Measurements from ENCODE around the gene IGFBP4. TPM values are rescaled to one million over a fixed set of nuclear protein-coding genes. Genes with fewer than 3 reads are reported as not detected.

Gene IGFBP4
- total and polyA plus RNA-seq, 2 of the 13 experiments (the other 11 are each of a cell fraction or from before 2014, with no cell fraction given) = 4.1 to 49.0 TPM

- TF ChIP-seq, protein P1, sequence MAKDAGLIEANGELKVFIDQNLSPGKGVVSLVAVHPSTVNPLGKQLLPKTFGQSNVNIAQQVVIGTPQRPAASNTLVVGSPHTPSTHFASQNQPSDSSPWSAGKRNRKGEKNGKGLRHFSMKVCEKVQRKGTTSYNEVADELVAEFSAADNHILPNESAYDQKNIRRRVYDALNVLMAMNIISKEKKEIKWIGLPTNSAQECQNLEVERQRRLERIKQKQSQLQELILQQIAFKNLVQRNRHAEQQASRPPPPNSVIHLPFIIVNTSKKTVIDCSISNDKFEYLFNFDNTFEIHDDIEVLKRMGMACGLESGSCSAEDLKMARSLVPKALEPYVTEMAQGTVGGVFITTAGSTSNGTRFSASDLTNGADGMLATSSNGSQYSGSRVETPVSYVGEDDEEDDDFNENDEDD (CRISPR knock-in tag; IDR thresholded peaks at IDR 0.05; ENCODE audit: borderline replicate concordance) = peak; percentile 91
- TF ChIP-seq GATA4 (IDR thresholded peaks at IDR 0.05; ENCODE audit: borderline replicate concordance, low read depth) (no peak), ZBTB7A (CRISPR knock-in tag; IDR thresholded peaks at IDR 0.05) (peak; percentile 11; the same call in 1 of the 2 replicates), MED13 (CRISPR knock-in tag; IDR thresholded peaks at IDR 0.05) (peak; percentile 81), HNRNPUL1 (IDR thresholded peaks at IDR 0.05; ENCODE audit: low read depth, low read length) (no peak), U2AF1 (optimal IDR thresholded peaks at IDR 0.05; ENCODE audit: low read depth, low read length) (no peak), SRY (CRISPR knock-in tag; IDR thresholded peaks at IDR 0.05) (peak; percentile 93), GPN1 (CRISPR knock-in tag; IDR thresholded peaks at IDR 0.05; ENCODE audit: borderline replicate concordance) (no peak; the same call in 1 of the 2 replicates), CSRNP1 (CRISPR knock-in tag; IDR thresholded peaks at IDR 0.05) (peak; percentile 55; the same call in 1 of the 2 replicates), RXRA (CRISPR knock-in tag; IDR thresholded peaks at IDR 0.05) (peak; percentile 75), HOMEZ (CRISPR knock-in tag; IDR thresholded peaks at IDR 0.05; ENCODE audit: low read depth) (no peak), HNRNPH1 (optimal IDR thresholded peaks at IDR 0.05; ENCODE audit: low read depth, low read length) (no peak), KLF16 (CRISPR knock-in tag; IDR thresholded peaks at IDR 0.05) (peak; percentile 72; a peak in 2 of 4 replicates), NFIC (IDR thresholded peaks at IDR 0.05; ENCODE audit: low read length) (no peak), ZBTB38 (CRISPR knock-in tag; IDR thresholded peaks at IDR 0.05) (no peak), ZNF350 (CRISPR knock-in tag; IDR thresholded peaks at IDR 0.05; ENCODE audit: borderline replicate concordance, low read depth) (0 out of 2 replicates have a peak, but pooled peaks have one; percentile 21), ZSCAN21 (CRISPR knock-in tag; IDR thresholded peaks at IDR 0.05; ENCODE audit: borderline replicate concordance) (peak; percentile 79; the same call in 1 of the 2 replicates), HMG20A (CRISPR knock-in tag; IDR thresholded peaks at IDR 0.05; ENCODE audit: borderline replicate concordance) (no peak), ZNF274 (CRISPR knock-in tag; IDR thresholded peaks at IDR 0.05) (peak; percentile 89), SNAPC2 (CRISPR knock-in tag; IDR thresholded peaks at IDR 0.05) (0 out of 2 replicates have a peak, but pooled peaks have one; percentile 59), ZNF766 (CRISPR knock-in tag; IDR thresholded peaks at IDR 0.05; ENCODE audit: borderline replicate concordance) (peak; percentile 50; the same call in 1 of the 2 replicates)
- TF ChIP-seq, protein P2, sequence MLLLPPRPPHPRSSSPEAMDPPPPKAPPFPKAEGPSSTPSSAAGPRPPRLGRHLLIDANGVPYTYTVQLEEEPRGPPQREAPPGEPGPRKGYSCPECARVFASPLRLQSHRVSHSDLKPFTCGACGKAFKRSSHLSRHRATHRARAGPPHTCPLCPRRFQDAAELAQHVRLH (CRISPR knock-in tag; IDR thresholded peaks at IDR 0.05; ENCODE audit: borderline replicate concordance, low read depth) = peak; percentile 71; the same call in 1 of the 2 replicates
- TF ChIP-seq, protein P3, sequence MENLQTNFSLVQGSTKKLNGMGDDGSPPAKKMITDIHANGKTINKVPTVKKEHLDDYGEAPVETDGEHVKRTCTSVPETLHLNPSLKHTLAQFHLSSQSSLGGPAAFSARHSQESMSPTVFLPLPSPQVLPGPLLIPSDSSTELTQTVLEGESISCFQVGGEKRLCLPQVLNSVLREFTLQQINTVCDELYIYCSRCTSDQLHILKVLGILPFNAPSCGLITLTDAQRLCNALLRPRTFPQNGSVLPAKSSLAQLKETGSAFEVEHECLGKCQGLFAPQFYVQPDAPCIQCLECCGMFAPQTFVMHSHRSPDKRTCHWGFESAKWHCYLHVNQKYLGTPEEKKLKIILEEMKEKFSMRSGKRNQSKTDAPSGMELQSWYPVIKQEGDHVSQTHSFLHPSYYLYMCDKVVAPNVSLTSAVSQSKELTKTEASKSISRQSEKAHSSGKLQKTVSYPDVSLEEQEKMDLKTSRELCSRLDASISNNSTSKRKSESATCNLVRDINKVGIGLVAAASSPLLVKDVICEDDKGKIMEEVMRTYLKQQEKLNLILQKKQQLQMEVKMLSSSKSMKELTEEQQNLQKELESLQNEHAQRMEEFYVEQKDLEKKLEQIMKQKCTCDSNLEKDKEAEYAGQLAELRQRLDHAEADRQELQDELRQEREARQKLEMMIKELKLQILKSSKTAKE (CRISPR knock-in tag; IDR thresholded peaks at IDR 0.05; ENCODE audit: borderline replicate concordance) = 0 out of 2 replicates have a peak, but pooled peaks have one; percentile 65
Measured at GRCh38 chr17:40443196-40443987, at the start of gene IGFBP4 (continued).

All from HepG2 (cell line).